Activated naive CD4-positive, alpha-beta T cell treated with anti-CD3 and anti-CD28 coated beads, Interleukin-2, amount 50 U/mL, for 24 hours (primary cell): ENCODE results near the gene ITPRID2.

Source experiments
- H3K27ac Mint-ChIP-seq: one replicate; pipeline ENCODE4 v1.8.0; 2021; ENCODE audit warnings: mild to moderate bottlenecking, mixed read lengths
- H3K27me3 Mint-ChIP-seq: one replicate; pipeline ENCODE4 v1.8.0; 2021; ENCODE audit warnings: mixed read lengths
- H3K36me3 Mint-ChIP-seq: one replicate; pipeline ENCODE4 v1.8.0; 2021; ENCODE audit warnings: mixed read lengths
- H3K4me1 Mint-ChIP-seq: one replicate; pipeline ENCODE4 v1.8.0; 2021; ENCODE audit warnings: mixed read lengths
- H3K4me3 Mint-ChIP-seq: one replicate; pipeline ENCODE4 v1.8.0; 2021; ENCODE audit warnings: mild to moderate bottlenecking, mixed read lengths
- H3K9me3 Mint-ChIP-seq: one replicate; pipeline ENCODE4 v1.8.0; 2021; ENCODE audit warnings: mixed read lengths

The ITPRID2 gene

DNA sequence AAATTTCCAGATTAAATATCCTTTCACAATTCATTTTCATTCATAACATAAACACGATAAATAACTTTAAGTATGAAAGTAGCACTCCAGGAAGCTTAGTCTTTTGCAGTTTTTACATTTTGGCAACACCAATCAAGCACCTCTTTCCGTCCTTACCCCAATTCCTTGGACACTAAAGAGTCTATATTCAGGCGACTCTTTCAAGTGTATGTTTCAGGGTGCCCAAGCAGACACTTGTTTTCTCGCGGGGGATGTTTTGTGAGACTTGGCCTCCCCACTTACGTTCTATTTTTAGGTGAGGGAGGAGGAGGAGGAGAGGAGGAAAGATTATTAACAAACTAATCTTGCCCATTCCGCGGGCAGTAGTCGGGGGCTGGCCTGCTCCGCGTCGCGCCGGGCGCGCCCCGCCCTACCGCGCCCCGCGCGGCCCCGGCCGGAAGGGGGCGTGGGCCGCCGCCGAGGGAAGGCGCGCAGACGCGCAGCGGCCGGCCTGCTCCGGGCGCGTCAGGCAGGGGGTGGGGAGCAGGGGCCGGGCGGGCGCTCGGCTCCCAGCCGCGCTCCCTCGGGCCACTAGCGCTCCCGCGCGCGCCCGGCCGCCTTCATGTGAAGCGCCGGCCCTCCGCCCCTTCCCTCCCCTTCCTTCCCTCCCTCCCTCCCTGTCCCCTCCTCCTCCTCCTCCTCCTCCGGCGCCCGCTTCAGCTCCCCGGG, at the start of gene ITPRID2:
ITPRID2 (plus strand) TSS at position 473 of the 708 bp plus-strand sequence. CDS start 337 bp downstream, outside the sequence.
- Mint-ChIP-seq H3K36me3 (no peaks in the 10 kb centered on the region), H3K4me1 (peaks cover 34% of the 10 kb centered on the region), H3K4me3 (peak within 1 kb of the TSS; percentile 94), H3K9me3 (no peaks in the 10 kb centered on the region), H3K27me3 (peaks cover 15% of the 10 kb centered on the region), H3K27ac (peak within 1 kb of the TSS; percentile 73)

DNA sequence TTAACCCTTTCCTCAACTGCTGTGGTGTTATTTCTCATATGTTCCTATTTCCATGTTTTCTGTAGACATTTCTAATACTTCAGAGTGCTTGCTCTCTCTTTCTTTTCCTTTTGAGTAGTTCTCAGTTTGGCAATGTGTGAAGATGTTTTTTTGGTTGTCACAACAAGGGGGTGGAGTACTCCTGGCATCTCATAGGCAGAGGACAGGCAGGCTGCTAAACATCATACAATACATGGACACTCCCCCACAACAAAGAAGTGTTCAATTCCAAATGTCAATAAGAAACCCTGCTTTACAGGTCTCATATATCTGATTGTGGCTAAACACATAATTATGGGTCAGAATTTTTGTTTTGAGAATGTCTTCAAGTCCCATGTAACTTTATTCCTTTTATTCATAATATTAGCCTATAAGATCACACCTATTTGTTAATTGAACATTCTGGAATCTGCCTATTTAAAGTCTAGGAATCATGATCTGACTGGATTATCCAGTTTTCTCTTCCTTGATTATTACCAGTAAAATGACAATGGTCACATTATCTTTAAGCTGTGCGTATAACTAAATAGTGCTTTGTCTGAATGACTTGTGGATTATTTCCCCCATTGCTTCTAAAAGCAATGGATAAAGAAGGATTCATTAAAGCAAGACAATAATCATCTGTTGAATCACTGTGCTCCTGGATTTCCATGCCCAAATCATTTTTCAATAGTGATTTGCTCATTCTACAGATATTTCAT, 46.8 kb upstream of the ITPRID2 start:
- H3K4me1 Mint-ChIP-seq = no peaks in the 10 kb centered on the region
- no peaks in the 10 kb centered on the region for H3K9me3 Mint-ChIP-seq
- H3K27ac Mint-ChIP-seq = no peak overlapping the region
- H3K4me3 Mint-ChIP-seq = no peak overlapping the region
- H3K36me3 Mint-ChIP-seq = no peaks in the 10 kb centered on the region
- H3K27me3 Mint-ChIP-seq = peaks cover 12% of the 10 kb centered on the region

DNA sequence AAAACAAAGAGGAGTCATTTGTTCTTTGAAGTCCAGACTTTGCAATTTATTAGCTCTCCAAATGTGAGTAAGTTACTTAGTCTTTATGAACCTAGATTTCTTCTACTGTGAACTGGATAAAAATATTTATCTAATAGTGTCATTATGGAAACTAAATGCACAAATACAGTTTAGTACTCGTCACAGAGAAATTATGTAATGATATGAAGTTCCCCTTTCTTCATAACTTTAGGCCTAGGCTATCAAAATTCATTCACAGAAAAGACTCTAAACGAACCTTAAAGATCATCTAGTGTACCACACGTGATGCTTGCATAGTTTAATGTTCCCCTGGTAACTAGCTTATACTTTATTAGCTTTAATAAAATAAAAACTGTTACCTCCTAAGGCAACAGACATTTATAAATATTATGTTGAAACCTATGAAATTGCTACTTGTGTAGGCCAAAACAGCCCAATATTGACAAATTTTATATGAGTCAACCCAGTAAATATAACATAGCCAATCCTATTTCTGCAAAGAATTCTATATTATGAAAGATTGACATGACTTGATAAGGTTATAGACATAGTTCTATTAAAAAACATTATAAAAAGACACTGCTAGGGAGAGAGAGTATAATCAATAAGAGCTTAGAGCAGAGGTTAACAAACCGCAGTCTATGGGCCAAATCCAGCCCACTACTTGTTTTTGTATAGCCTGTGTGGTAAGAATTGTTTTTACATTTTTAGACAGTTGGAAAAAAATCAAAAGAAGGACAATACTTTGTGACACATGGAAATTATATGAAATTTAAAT, 44.9 kb upstream of the ITPRID2 start:
- Mint-ChIP-seq H3K27ac (no peak overlapping the region), H3K27me3 (peaks cover 11% of the 10 kb centered on the region), H3K9me3 (no peaks in the 10 kb centered on the region), H3K4me1 (no peaks in the 10 kb centered on the region), H3K4me3 (no peak overlapping the region), H3K36me3 (no peaks in the 10 kb centered on the region)

DNA sequence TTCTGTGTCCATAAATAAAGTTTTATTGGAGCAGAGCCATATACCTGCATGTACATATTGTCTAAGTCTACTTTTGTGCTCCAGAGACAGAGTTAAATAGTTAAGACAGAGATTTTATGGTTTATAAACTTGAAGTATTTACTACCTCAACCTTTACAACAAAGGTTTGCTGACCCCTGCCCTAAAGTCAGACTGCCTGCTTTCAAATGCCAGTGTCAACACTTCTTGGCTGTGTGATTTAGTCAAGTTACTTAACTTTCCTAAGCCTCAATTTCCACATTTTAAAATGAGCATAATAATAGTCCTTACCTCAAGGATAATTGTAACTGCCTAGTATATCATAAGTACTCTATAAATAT, 44.4 kb upstream of the ITPRID2 start:
- H3K4me1 Mint-ChIP-seq = no peaks in the 10 kb centered on the region
- no peak overlapping the region for H3K27ac Mint-ChIP-seq
- no peaks in the 10 kb centered on the region for H3K36me3 Mint-ChIP-seq
- H3K27me3 Mint-ChIP-seq = peaks cover 11% of the 10 kb centered on the region
- H3K9me3 Mint-ChIP-seq = no peaks in the 10 kb centered on the region
- H3K4me3 Mint-ChIP-seq = no peak overlapping the region

DNA sequence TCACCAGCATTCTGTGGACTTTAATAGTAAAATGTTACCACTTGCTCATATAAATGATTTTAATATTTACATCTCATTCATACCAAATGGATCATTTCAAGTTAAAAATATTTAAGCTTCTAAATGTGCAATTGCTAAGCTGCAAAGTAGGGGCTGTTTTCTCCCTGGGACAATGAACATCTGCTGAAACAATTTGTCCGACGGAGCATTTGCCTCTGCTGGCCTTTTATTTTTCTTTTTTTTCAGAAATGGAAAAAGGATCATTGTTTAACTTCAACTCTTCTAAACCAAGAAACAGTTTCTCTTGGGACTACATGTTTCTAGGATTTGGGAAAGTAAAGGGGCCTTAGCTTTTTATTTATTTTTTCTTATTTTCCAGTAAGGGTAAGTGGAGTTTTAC, 43.8 kb upstream of the ITPRID2 start:
- no peaks in the 10 kb centered on the region for H3K36me3 Mint-ChIP-seq
- no peaks in the 10 kb centered on the region for H3K9me3 Mint-ChIP-seq
- H3K27ac Mint-ChIP-seq = no peak overlapping the region
- no peaks in the 10 kb centered on the region for H3K4me1 Mint-ChIP-seq
- no peak overlapping the region for H3K4me3 Mint-ChIP-seq
- H3K27me3 Mint-ChIP-seq = peaks cover 11% of the 10 kb centered on the region

DNA sequence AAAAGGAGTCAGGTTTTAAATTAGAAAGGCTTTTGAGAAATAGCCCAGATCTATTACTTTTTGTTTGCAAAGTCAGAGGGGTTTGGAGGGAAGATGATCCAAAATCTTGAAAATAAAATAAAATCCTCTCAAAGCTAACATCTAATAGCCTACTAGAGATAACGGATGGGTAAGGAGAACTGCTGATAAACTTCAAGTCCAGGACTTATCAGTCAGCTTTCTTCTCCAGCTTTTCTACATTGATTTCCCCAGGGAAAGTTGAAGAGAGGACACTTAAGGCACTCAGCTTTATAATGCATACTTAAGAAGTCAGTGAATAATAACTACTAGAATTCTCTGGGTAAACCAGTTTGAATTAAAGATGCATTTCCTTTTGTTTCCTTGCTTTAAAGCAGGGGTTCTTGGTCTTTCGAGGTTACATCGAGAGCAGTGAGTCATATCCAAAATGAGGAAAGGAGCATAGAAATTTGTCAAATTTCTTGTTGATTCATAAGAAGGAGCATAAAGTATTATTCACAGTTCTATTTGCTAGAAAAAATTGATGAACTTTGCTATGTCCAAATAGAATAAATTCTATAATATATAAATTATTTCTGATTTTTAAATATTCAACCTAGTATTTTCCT, 43.2 kb upstream of the ITPRID2 start:
- Mint-ChIP-seq H3K36me3 (no peaks in the 10 kb centered on the region), H3K4me3 (no peak overlapping the region), H3K9me3 (no peaks in the 10 kb centered on the region), H3K27ac (no peak overlapping the region), H3K27me3 (peaks cover 8% of the 10 kb centered on the region), H3K4me1 (no peaks in the 10 kb centered on the region)

DNA sequence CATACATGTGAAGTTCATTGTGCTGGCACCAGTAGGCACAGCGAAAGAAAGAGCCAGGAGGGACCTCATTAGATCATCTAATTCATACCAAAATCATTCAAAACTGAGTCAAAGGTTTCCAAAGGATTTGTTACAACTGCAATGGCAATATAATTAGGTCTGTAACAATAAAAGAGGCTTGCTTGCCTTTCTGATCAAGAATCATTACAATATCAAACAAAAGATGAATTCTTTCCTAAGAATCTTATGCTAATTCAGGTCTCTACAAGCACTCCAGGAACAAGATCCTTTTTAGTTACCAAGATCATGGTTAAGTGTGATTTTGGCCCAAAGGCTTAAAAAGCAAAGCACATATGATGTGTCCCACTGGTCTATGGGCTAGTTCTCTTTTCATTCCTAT, 41.9 kb upstream of the ITPRID2 start:
- H3K4me3 Mint-ChIP-seq = no peak overlapping the region
- H3K36me3 Mint-ChIP-seq = no peaks in the 10 kb centered on the region
- no peak overlapping the region for H3K27ac Mint-ChIP-seq

DNA sequence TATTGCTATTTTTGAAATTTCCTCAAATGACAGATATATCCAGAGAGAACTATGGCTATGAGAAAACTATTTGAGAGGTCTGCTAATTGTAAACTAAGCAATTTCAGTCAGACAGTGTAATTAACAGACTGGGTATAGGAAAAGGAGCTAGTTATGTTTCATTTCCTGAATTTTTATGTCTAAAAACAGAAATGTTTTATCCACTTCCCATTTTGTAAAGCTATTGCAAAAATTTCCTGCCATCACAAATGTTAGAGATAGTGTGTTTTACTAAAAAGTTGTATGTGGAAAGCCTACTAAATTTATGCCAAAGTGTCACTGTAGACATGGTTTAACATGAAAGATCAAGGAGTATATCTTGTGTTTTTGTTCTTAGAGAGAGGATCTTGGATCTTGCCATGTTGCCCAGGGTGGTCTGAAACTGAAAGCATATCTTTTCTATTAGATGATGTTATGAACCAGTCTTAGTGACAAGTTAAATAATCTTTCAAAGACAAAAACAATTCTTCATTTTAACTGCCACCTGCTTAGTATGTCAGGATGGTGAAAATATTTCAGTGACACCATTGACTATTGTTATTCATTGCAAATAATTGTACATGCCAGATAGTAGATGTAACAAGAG, 40.5 kb upstream of the ITPRID2 start:
- H3K36me3 Mint-ChIP-seq = no peaks in the 10 kb centered on the region
- no peak overlapping the region for H3K4me3 Mint-ChIP-seq
- no peaks in the 10 kb centered on the region for H3K9me3 Mint-ChIP-seq
- H3K27me3 Mint-ChIP-seq = peaks cover 4% of the 10 kb centered on the region
- no peak overlapping the region for H3K27ac Mint-ChIP-seq
- no peaks in the 10 kb centered on the region for H3K4me1 Mint-ChIP-seq

More for the DNA sequence above, 41.9 kb upstream of the ITPRID2 start:
- H3K4me1 Mint-ChIP-seq = no peaks in the 10 kb centered on the region
- H3K9me3 Mint-ChIP-seq = no peaks in the 10 kb centered on the region
- peaks cover 6% of the 10 kb centered on the region for H3K27me3 Mint-ChIP-seq

DNA sequence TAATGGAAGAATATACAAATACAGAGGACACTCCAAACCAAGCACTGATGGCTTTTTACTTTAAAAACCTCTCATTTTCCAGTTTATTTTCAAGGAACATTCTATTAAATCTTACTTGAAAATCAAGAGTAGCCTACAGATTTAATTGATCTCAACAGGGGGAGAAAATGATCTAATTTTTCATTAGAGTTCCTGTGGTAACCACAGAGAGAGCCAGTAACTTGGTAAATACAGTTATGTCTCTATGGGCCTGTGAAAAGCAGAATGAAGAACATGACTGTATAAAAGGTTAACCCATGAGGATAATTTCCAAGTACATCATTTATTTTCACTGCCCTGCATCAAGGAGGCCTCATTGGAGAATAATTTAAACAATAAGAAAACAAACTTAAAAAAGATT, 39.8 kb upstream of the ITPRID2 start:
- H3K27ac Mint-ChIP-seq = no peak overlapping the region
- H3K4me3 Mint-ChIP-seq = no peak overlapping the region
- no peaks in the 10 kb centered on the region for H3K9me3 Mint-ChIP-seq

DNA sequence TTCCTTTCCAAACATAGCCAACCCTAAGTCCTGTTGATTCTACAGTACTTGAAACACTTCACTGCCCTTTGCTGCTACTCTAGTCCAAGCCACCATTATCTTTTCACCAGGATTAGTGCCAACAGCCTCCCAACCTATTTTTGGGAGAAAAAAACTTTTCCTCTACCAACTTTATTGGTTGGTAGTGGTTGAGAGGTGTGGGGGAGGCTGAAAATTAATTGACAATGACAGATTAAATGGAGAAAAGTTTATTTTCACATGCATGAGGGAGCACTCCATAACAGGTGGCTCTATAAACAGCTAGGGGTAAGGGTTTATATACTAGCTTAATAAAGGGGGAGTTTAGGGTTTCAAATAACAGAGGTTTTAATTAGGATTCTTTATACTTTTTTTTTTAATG, 37.8 kb upstream of the ITPRID2 start:
- H3K4me1 Mint-ChIP-seq = no peaks in the 10 kb centered on the region

More for the DNA sequence above, 39.8 kb upstream of the ITPRID2 start:
- no peaks in the 10 kb centered on the region for H3K4me1 Mint-ChIP-seq
- peaks cover 6% of the 10 kb centered on the region for H3K27me3 Mint-ChIP-seq
- no peaks in the 10 kb centered on the region for H3K36me3 Mint-ChIP-seq

DNA sequence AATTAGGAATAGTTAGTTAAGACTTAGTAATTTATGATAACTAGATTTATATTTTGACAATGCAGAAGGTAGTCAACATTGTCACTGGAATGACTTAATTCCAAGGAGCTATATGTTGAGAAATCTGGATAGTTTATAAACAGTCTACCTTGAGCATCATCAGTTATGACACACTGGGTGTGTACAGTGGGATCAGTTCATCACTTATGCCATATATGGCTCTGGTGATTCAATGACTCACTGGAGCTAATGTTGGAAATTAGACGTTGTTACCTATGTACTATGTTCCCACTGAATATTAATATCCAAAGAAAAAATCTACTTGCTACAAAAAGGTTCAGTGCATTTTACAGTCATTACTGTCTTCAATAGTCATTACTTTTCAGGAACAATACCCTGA, 34.0 kb upstream of the ITPRID2 start:
- Mint-ChIP-seq H3K9me3 (no peaks in the 10 kb centered on the region), H3K4me3 (no peak overlapping the region), H3K4me1 (no peaks in the 10 kb centered on the region), H3K27me3 (peaks cover 3% of the 10 kb centered on the region), H3K27ac (no peak overlapping the region), H3K36me3 (no peaks in the 10 kb centered on the region)

More for the DNA sequence above, 37.8 kb upstream of the ITPRID2 start:
- no peak overlapping the region for H3K4me3 Mint-ChIP-seq
- H3K27me3 Mint-ChIP-seq = peaks cover 4% of the 10 kb centered on the region
- H3K36me3 Mint-ChIP-seq = no peaks in the 10 kb centered on the region
- no peaks in the 10 kb centered on the region for H3K9me3 Mint-ChIP-seq
- no peak overlapping the region for H3K27ac Mint-ChIP-seq

DNA sequence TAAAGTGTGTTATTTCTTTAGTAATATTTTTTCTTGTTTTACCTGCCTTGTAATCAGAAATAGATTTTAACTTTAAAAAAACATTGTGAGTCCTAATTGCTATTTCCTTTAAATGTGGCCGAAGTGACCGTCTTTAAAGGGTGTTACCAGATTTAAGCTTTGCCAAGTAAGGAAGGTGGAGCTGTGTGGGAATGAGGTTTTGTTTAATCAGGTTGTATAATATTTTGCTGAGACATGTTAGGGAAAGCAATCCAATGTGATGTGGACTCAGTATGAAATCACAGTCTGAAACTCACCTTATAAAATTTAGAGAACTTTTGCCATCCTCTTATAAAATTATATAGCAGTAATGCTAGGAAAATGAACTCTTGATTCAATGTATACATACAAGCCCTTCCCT, 32.9 kb upstream of the ITPRID2 start:
- Mint-ChIP-seq H3K4me3 (no peak overlapping the region), H3K36me3 (no peaks in the 10 kb centered on the region), H3K27ac (no peak overlapping the region), H3K4me1 (no peaks in the 10 kb centered on the region), H3K27me3 (peaks cover 3% of the 10 kb centered on the region), H3K9me3 (no peaks in the 10 kb centered on the region)

DNA sequence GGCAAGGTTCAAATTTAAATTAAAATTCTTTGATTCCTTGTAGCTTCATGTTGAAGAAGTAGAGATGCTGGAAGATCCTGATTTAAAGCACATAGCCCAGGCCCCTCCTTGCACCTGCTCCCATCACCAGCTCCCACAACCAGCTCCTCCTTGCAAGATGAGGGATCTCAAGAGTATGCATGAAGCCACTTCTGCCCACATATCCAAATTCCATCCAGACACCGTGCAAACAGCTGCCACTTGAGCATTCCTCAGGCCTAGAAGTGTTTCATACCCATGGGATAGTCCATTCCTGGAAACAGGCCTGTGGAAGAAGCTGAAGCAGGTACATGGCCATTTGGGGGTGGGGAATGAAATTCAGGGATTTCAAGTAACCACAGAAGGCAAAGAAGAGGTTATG, 32.4 kb upstream of the ITPRID2 start:
- H3K36me3 Mint-ChIP-seq = no peaks in the 10 kb centered on the region
- H3K27ac Mint-ChIP-seq = no peak overlapping the region
- H3K4me1 Mint-ChIP-seq = no peaks in the 10 kb centered on the region
- H3K9me3 Mint-ChIP-seq = no peaks in the 10 kb centered on the region
- peaks cover 3% of the 10 kb centered on the region for H3K27me3 Mint-ChIP-seq
- H3K4me3 Mint-ChIP-seq = no peak overlapping the region

DNA sequence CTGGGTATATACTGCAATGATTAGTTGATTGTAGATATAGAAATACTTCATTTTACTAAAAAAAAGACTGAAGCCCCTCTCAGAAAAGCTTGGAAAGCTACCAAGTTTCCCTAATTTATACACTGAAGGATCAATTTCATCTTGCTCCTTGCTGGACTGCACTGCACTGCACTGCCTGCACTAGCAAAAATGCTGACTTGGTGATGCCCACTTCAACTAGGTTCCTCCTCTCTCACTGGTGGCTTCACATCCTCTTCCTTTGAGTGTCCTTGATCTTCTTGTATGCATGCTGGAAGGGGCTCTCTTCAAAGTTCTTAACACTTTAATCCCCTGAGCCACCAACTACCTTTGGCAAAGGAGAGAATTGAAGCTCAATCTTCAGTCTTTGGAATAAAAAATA, 31.7 kb upstream of the ITPRID2 start:
- H3K9me3 Mint-ChIP-seq = no peaks in the 10 kb centered on the region
- no peak overlapping the region for H3K4me3 Mint-ChIP-seq
- H3K36me3 Mint-ChIP-seq = no peaks in the 10 kb centered on the region
- H3K27ac Mint-ChIP-seq = no peak overlapping the region
- no peaks in the 10 kb centered on the region for H3K4me1 Mint-ChIP-seq
- H3K27me3 Mint-ChIP-seq = peaks cover 4% of the 10 kb centered on the region

DNA sequence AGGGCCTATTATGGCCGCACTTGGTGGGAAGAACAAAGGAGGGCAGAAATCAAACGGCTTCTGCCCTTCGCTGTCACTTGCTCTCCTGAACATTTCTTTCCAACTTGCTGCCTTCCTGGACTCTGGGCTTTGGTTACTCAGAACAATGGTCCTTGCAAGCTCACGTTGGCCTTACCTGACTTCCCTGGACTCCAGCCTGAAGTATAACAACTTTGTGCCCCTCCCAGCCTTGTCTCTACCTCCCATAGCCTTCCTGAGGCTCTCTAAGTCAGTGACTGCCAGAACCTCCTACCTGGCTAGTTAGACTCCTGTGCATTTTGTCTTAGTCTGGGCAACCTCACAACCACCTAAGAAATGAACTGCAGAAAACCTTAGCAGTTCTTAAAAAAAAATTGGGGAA, 30.2 kb upstream of the ITPRID2 start:
- H3K36me3 Mint-ChIP-seq = no peaks in the 10 kb centered on the region
- H3K4me3 Mint-ChIP-seq = no peak overlapping the region
- no peak overlapping the region for H3K27ac Mint-ChIP-seq
- H3K4me1 Mint-ChIP-seq = no peaks in the 10 kb centered on the region
- H3K27me3 Mint-ChIP-seq = peaks cover 2% of the 10 kb centered on the region
- H3K9me3 Mint-ChIP-seq = no peaks in the 10 kb centered on the region
